Fibroblast of peridontal ligament (primary cell): ENCODE data around the gene PLCE1.
A peak's percentile ranks its signal among the peaks of the same experiment; 100 is the strongest.
"Not testable (repeated sequence)": the region's sequence is repeated elsewhere in the genome, so short reads cannot be mapped to it uniquely, and the experiment has no call there.

ENCODE experiments used
- DNase-seq: peaks from one replicate; pipeline ENCODE4 v3.0.0-alpha.2; 2010; ENCODE audit errors: extremely low read depth

PLCE1 gene

DNA sequence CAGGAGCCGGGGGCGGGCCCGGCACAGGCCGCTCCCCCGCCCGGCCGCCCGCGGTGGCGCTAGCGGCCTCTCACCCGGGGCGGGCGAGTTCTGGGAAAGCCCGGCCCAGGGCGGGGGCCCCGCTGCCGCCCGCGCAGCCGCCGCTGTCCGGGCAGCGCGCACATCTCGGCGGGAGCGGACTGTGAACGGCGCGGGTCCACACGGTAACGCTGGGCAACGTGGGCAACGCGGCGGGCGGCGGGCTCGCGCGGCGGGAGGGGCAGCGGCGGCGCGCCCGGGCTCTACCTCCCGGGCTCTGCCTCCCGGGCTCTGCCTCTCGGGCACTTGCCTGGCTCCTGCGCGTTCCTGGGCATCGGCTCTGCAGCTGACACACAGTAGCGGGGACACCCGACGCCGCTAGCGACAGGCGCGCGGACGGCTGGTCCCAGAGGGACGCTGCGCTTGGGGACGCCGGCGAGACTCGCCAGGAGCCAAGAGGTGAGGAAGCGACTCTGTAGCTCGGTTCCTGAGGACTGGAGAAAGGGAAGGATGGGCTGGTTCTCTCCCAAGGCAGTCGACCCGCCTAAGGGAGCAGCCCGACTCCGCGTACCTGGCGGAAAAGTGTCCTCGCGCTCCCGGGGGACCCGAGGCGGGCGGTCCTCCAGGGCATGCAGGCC lies at the start of gene PLCE1:
PLCE1 (plus strand) TSS at position 150 of the 656 bp plus-strand sequence. CDS start 37,116 bp downstream, outside the sequence.
- DNase-seq: peak; percentile 33

DNA sequence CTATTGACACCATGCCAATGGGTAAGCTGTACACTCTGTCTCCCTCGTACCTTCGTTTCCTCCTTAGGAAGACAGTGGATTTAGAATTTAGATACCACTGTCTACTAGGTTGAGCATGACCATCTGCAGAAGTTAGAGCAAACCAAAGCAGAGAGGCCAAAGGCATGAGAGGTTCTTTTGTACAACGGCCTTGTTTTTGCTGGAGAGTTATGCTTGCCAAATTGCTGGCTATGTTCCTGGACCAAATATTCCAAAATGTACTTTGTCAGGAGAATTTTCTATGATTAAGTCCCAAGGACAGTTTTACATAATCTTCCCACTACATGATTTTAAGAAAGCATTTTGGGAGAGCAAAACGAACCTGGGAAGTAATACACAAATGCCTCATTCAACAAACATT lies 47.9 kb upstream of the PLCE1 start:
- peak; percentile 60 for DNase-seq

DNA sequence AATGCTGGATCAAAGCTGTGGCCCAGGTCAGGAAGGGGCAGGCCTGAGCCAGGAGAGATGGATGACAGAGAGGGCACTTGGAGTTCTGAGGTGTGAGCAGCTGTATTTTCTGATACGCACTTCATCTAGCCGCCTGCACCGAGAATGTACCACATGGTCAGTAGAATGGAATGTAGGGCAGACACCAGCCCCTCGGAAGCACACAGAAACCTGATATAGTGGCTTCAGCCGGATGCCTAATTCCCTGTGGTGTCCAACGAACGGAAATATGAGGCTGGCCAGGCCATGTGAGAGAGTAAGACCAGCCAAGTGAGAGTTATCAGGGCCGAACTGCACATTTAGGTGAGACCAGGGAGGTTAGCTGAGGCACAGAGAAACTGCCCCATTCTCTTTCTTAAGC lies 46.7 kb upstream of the PLCE1 start:
- DNase-seq: peak; percentile 77

DNA sequence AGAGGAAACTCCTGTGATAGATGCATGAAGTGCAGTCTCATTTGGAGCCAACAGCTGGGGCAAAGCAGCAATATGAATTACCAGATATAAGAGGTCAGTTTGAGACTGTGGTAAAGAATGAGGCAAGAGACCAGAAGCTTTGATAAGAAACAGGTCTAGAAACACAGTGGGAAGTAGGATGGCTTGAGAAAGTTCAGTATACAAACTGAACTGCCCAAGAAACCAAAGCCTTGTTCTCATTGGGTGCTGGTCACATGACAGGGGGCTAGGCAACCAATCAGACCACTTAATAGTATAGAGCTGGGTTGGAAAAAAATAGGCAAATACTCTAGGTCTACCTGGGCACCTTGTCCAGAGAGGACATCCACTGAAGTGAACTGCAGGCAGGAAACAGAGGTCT lies 46.2 kb upstream of the PLCE1 start:
- DNase-seq: peak; percentile 43

DNA sequence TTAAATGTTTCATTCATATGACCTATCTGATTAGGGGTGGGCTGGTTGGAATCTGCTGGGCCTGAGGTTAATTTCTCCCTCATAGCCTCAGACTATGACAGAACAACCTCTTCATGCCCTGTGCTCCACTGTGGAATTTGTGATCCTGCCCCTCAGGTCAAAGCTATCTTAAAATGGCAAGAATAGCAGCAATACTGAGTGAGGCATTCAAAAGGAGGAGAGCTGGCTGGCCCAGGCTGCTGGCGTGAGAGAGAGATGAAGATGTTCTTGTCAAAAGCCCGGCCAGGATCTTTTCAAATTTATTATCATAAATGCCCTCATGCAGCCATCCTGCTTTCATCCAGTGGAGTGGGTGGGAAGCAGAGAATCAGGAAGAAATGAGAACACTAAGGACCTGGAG lies 41.8 kb upstream of the PLCE1 start:
- no peak for DNase-seq

DNA sequence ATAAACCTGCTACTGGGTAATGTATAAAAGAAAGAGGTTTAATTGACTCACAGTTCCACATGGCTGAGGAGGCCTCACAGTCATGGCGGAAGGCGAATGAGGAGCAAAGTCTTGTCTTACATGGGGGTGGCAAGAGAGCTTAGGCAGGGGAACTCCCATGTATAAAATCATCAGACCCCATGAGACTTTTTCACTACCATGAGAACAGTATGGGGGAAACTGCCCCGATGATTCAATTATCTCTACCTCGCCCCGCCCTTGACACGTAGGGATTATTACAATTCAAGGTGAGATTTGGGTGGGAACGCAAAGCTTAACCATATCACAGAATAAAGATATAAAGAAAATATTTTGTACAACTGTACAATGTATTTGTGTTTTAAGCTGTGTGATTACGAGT lies 39.4 kb upstream of the PLCE1 start:
- DNase-seq: no peak

DNA sequence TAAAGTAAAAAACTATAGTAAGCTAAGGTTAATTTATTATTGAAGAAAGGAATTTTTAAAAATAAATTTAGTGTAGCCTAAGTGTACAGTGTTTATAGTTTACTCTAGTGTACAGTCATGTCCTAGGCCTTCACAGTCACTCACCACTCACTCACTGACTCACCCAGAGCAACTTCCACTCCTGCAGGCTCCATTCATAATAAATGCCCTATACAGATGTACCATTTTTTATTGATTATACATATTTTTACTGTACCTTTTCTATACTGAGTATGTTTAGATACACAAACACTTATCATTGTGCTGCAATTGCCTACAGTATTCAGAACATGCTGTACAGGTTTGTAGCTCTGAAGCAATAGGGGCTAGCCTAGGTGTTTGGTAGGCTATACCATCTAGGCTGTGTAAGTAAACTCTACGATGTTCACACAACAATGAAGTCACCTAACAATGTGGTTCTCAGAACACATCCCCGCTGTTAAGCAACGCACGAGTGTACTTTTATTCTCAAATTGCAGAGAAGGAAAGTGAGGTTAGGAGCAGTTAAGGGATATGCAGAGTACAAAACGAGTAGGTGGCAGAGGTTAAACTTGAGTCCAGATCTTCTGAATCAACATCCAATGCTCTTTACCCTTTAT lies 38.9 kb upstream of the PLCE1 start:
- DNase-seq: peak; percentile 37

DNA sequence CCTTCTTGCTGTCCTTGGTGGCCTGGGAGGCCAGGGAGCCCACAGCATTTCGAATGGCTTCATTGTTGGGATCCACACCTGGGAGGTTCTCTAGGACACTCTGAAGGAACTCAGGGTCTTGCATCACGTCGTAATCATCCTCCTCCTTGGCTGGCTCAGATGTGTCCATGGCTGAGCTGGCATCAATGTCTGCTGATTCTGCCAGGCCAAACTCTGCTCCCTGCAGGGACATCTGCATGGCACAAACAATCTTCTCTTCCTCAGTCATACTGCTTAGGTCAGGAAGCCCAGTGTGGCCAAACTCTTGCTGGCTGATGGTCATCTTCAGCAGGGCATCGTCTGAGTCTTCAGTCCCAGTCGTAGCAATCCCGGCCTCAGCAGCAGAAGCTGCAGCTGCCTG lies 34.9 kb upstream of the PLCE1 start:
- no peak for DNase-seq

DNA sequence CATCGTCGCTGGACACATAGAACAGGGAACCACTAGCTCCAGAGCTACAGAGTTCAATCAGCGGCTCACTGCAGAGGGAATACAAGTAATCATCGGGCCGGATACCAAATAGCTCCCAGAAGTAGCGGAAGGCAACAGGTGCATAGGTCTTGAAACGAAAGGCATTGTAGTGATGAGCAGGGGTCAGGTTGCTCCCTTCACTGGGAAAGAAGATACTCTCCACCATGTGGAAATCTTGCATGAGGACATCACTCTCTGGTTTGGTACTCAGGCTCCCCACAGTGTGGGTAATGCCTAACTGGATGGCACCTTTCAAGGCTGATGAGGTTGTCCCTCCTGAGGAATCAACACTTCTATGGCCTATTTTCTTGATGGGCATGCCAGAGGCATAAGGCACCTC lies 32.7 kb upstream of the PLCE1 start:
- DNase-seq: not testable (repeated sequence)

DNA sequence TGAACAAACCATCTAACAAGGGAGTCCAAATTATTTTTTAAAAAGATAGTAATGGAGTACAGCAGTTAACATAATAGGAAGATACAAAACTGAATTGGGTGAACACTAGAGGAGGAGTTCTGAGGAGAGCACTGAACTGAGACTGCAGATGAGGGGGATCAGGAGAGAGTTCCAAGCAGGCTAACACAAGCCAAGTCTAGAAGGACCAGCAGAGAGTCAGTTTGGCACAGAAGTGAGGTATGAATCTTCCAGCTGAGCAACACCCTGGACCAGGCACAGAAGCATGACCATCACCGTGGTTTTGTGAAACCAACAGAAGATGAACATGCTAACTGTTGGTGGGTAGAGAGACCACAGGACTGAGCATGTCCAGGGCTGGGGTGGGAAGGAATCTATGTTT lies 30.8 kb upstream of the PLCE1 start:
- DNase-seq: no peak

DNA sequence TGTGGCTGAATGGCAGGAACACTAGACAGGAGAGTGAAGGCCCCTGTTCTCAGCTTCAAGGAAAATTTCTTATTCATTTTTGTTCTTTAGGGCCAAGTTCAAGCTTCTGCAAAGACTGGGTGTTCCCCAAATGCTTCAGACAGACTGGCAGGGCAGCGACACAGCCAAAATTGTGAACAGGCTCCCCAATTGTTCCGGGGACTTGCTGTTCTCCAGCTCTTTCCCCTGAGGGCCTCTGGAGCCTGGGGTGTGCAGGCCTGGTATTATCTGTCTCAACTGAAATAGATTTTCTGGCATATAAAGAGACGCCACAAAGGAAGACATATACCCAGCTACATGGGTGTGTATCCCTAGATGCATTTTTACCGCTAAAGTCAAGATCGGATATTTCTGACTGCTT lies 30.3 kb upstream of the PLCE1 start:
- DNase-seq: no peak

DNA sequence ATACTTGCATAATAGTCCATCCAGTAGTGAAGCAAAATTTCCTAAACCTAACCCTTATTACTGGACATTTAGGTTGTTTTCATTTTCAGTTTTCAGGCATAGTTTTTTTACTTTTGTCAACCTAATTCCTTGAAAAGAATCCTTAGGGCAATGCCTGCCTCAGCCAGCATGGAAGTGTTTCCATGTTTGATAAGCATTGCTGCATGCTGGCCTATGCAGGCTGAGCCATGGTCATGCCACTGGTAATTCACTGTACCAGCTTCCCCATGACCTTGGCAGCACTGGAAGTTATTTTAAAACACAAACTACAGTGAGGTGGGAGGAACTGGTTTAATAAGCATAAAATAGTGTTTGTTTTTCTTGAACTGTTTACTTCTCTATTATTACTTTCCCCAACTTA lies 27.8 kb upstream of the PLCE1 start:
- DNase-seq: peak; percentile 7

DNA sequence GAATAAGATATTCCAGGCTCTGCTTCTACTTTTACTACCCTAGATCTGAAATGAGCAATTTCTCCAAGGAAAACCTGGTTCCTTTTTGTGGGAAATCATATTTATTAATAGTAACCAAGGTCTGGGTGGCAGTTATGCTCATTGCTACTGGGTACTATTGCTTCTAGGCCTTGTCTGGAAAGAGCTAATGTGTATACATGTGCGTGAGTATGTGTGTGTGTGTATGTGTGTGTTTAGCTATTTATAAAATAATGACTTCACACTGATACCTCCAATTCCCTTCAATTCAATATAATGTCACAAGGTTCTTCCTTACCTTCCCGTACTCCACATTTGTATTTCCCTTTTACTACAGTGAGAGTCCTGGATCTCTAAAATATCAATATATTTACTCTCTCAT lies 26.0 kb upstream of the PLCE1 start:
- DNase-seq: no peak

DNA sequence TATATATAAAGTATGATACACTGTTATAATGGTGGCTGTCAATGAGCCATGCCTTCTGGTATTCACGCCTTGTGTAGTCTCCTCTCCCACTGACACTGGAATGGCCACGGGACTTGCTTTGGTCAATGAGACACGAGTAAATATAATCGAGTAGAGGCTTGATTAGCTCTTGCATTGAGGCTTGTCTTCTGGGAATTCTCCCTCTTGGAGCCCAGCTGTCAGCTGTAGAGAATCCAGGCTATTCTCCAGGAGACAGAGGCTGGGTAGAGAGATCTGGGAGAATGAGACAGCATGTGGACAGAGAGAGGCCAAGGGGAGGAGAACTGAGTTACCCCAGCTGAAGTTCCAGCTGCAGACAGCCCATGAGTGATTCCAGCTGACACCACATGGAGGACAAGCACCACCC lies 25.2 kb upstream of the PLCE1 start:
- peak; percentile 23 for DNase-seq

DNA sequence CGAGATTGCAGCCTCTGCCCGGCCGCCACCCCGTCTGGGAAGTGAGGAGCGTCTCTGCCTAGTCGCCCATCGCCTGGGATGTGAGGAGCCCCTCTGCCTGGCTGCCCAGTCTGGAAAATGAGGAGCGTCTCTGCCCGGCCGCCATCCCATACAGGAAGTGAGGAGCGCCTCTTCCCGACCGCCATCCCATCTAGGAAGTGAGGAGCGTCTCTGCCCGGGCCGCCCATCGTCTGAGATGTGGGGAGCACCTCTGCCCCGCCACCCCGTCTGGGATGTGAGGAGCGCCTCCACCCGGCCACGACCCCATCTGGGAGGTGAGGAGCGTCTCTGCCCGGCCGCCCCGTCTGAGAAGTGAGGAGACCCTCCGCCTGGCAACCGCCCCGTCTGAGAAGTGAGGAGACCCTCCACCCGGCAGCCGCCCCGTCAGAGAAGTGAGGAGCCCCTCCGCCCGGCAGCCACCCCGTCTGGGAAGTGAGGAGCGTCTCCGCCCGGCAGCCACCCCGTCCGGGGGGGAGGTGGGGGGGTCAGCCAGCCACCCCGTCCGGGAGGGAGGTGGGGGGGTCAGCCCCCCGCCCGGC lies 23.2 kb upstream of the PLCE1 start:
- not testable (repeated sequence) for DNase-seq

DNA sequence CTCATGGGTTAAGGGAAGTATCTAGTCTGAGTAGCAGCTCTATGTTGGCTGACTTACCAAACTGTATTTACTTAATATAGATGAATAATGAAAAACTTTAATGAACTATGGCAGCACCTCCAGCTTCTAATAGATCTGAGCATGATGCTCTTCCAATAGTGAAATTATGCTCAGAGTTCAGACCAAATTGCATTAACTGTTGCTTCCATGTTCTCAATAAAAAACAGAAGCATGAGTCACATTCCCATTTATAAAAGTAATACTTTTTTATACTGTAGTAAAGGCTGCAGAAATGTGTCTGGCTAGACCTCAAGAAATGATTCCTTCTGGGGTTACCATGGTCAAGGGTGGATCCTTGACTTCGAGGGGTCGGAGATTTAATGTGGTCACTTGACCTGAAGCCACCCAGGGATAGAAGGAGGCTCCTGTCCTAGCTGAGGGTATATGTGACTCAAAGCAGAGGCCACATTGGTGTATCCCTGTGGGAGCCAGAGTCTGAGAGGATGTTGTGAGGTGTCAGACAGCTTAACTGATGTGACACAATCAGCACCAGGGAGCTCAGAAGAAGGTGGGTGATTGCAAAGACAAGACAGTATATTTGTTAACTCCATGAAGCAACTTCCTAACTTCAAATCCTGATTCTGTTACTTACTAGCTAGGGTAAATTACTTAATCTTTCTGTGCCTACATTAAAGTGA lies 19.8 kb upstream of the PLCE1 start:
- DNase-seq: no peak

DNA sequence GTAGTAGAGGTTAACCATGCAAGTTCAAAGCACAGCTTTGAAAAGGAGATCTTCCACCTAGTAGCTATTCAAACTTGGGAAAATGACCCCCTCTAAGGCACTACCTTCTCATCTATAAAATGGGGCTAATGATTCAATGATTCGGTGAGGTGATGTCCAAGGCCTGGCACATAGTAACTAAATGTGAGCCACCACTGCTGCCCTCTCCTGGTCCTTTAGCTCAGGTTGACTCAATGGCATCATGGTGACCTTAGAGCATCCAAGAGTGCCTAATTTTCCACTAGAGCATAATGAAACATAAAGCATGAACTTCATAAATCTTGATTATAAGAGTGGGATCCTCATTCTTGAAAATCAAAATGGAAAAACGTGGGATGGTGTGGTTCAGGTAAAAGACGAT lies 16.3 kb upstream of the PLCE1 start:
- no peak for DNase-seq

DNA sequence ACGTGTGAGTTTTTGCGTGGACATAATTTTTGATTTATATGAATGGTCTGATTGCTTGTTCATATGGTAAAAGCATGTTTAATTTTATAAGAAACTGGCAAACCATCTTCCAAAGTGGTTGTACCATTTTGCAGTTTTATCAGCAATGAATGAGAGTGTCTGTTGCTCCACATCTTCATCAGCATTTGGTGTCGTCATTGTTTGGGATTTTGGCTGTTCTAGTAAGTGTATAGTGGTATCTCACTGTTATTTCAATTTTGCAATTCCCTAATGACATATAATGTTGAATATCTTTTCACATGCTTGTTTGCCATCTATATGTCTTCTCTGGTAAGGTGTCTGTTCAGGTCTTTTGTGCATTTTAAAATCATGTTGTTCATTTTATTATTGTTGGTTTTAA lies 13.2 kb upstream of the PLCE1 start:
- DNase-seq: no peak

DNA sequence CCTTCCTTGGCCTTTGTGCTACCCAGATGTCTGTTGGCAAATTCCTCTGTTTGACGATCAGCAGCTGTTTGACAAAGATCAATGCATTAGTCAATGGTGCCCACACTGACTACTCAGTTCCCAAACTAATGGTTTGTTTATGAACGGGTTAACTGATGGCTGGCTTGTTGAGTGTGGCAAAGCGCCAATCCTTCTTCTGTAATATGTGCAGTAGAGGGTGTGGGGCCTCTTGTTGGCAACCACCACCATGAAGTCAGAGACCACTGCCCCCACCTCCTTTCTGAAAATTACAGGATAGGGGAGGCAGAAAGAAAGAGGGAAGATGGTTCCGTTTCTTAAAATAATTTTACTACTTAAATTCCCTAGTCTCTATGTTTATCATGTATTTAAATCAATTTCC lies 2.6 kb upstream of the PLCE1 start:
- DNase-seq: no peak

DNA sequence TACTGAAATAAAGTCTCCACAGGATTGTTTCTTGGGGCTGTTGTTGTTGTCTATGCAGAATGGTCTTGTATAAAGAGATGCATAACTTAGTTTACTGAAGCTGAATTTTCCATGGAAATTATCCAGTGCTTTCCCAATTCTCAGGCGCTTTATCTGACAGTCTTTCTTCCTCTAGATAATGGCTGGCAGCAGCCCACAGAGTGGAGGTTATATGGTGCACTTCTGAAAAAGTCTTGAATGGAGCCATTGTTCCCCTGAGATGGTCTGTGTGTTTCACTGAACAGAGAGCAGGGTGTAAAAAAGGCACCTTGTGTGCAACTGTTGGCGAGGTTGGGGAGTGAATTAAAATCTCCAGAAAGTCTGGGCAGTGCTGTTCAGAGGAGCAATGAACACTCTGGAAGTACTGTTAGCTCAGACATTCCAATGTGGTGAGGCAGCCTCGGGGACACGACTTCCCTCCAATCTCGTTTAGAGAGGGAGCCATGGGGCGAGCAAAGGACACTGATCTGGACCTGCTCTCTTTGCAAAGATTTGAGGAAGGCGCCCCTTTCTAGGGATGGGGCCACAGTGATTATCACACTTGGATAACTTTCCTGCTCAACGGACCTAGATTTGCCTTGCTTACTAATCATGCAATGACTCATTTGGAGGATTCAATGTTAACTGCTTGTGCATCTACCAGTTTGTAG lies 2.0 kb upstream of the PLCE1 start:
- peak; percentile 72 for DNase-seq

DNA sequence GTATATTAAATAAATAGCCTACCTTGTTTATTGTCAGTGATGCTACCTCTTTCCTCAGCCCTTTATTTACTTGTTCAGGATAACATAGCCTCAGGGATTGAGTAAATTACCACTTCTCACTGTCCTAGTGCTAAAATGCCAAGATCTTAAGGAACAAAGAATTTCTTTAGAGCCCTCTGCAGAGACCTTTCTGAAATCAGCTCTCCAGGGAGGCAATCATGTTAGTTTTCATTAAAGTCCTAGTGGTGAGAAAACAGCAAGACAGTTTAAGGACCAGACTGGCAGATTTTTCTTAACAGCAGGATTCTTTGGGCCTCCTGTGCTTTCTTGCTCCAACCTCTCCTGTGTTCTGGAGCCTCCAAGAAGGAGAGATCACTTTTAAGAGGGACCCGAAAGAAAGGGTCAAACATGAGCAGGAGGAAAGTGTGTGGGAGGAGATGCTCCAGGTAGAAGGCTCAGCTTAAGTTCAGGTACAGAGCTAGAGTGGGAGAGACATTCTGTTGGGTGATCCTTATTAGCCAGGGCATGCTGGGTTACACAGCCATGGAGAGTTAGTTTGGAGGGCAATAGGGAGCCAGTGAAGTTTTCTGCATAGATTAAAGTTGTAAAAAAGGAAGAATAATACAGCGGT lies 1.2 kb upstream of the PLCE1 start:
- peak; percentile 18 for DNase-seq

DNA sequence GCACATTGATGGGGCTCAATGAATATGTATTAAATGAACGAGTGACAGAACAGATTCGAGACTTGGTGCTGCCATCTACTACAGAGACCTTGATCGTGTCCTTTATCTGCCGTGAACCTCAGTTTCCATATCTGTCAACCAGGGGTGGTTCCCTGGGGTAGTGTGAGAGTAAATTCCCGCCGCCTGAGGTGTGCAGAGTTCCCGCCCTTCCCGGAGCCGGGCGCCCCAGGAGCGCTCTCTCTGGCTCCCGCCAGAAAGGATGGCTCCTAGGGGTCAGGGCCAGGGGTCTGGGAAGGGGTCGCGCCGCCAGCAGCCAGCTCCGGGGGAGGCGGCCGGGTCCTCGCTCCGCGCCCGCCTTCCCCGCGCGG lies 333 bp upstream of the PLCE1 start:
- no peak for DNase-seq
